Left lung (tissue), 10 donors: ENCODE measurements around the gene CTNNA3. TPM values are rescaled to one million over a fixed set of nuclear protein-coding genes. Genes with fewer than 3 reads are reported as not detected.

Experiments
- ATAC-seq: fragments of 200-7000 bp; cut with Tn5 transposase; one replicate; pipeline ENCODE4 v1.9.1; 2020; ENCODE audit warnings: moderate library complexity
- DNase-seq, 4 donors: peaks; one replicate each; pipeline ENCODE4 v3.0.0-alpha.2; 2013 to 2020
- H3K27ac ChIP-seq, 2 donors: fragments of 200-600 bp; sonication (generic) in 1 of 2; one replicate each; pipeline versions ENCODE4 v1.5.0 to v1.8.0; 2020 to 2021
- H3K27me3 ChIP-seq, 2 donors: fragments of 200-600 bp; sonication (generic) in 1 of 2; one replicate each; pipeline versions ENCODE4 v1.5.0 to v1.8.0; 2020 to 2021
- H3K36me3 ChIP-seq, 2 donors: fragments of 200-600 bp; sonication (generic) in 1 of 2; one replicate each; pipeline versions ENCODE4 v1.5.0 to v1.8.0; 2020 to 2021
- H3K4me1 ChIP-seq, 2 donors: fragments of 200-600 bp; one replicate each; pipeline ENCODE4 v1.8.0; 2021
- H3K4me3 ChIP-seq, 2 donors: fragments of 200-600 bp; sonication (generic) in 1 of 2; one replicate each; pipeline versions ENCODE4 v1.5.0 to v1.8.0; 2020 to 2021; ENCODE audit warnings: mild to moderate bottlenecking in 1 of 2
- H3K9me3 ChIP-seq, 2 donors: fragments of 200-600 bp; sonication (generic) in 1 of 2; one replicate each; pipeline versions ENCODE4 v1.5.0 to v1.8.0; 2020 to 2021
- CTCF ChIP-seq, 2 donors: fragments of 200-600 bp; sonication (generic) in 1 of 2; IDR thresholded peaks; one replicate each; pipeline versions ENCODE4 v1.5.0 to v1.8.0; 2021; ENCODE audit warnings: antibody characterized with exemption in 2 of 2
- intact Hi-C, 2 donors: fragments of 100-400 bp; cut with DNase I; formaldehyde crosslinking; loops; one replicate each; pipeline versions ENCODE4 v1.11.2 to v1.14.2; 2022
- polyA plus RNA-seq, 6 donors: library from polyadenylated mRNA; unstranded; fragments of 120-200 nt; gene quantifications; one replicate each; pipeline ENCODE4 v1.2.1, GENCODE V29; 2013; ENCODE audit not compliant: insufficient read length in 6 of 6
- total RNA-seq, 2 donors: library from RNA; stranded (reverse); fragmentation: NEBNext Ultra II Directional; extraction: Animal tissue kit (Norgen Biotek cat#: 25700); gene quantifications; one replicate each; pipeline ENCODE4 v1.2.1, GENCODE V29; 2021
- donor health status: DM: no; HTN: yes; CAD: no.
- donor health status: DM: no; HTN: no; CAD: no.

The CTNNA3 gene
- total and polyA plus RNA-seq, 8 donors = 1.1 to 8.2 (median 6.6) TPM; not detected in 1

- H3K9me3 ChIP-seq = no peaks in the 10 kb centered on the region
- H3K4me1 ChIP-seq = no peaks in the 10 kb centered on the region
- no peak for TF ChIP-seq CTCF (IDR thresholded peaks at IDR 0.05)
- no peak overlapping the region for H3K27ac ChIP-seq
- H3K27me3 ChIP-seq = no peaks in the 10 kb centered on the region
- intact Hi-C loops = no loop called here
- no peaks in the 10 kb centered on the region for H3K36me3 ChIP-seq
- ATAC-seq (no peak), DNase-seq (no peak)
- no peak overlapping the region for H3K4me3 ChIP-seq
These were observed 1068.8 kb downstream of the CTNNA3 start for GRCh38 chr10:66627156-66627555.

- no peaks in the 10 kb centered on the region for H3K27me3 ChIP-seq
- no peak overlapping the region for H3K4me3 ChIP-seq
- TF ChIP-seq CTCF (IDR thresholded peaks at IDR 0.05) = no peak
- DNase-seq (no peak), ATAC-seq (no peak)
- no peaks in the 10 kb centered on the region for H3K36me3 ChIP-seq
- intact Hi-C loops = no loop called here
- no peaks in the 10 kb centered on the region for H3K9me3 ChIP-seq
- H3K4me1 ChIP-seq = no peaks in the 10 kb centered on the region
- H3K27ac ChIP-seq = no peak overlapping the region
These were observed 1070.0 kb downstream of the CTNNA3 start for GRCh38 chr10:66625709-66626590.

- no peaks in the 10 kb centered on the region for H3K4me1 ChIP-seq
- no peak overlapping the region for H3K4me3 ChIP-seq
- no peaks in the 10 kb centered on the region for H3K27me3 ChIP-seq
- H3K27ac ChIP-seq = no peak overlapping the region
- no peaks in the 10 kb centered on the region for H3K36me3 ChIP-seq
- TF ChIP-seq CTCF (IDR thresholded peaks at IDR 0.05) = no peak
- DNase-seq (no peak), ATAC-seq (no peak)
- intact Hi-C loops = no loop called here
- H3K9me3 ChIP-seq = no peaks in the 10 kb centered on the region
These were observed 1073.9 kb downstream of the CTNNA3 start for GRCh38 chr10:66622050-66622449.

- Histone ChIP-seq H3K4me3 (no peak overlapping the region), H3K36me3 (no peaks in the 10 kb centered on the region), H3K27me3 (no peaks in the 10 kb centered on the region), H3K9me3 (peaks cover 0 to 37% of the 10 kb centered on the region in 2 donors), H3K27ac (no peak overlapping the region), H3K4me1 (no peaks in the 10 kb centered on the region)
- ATAC-seq = no peak
- intact Hi-C loops = no loop called here
- DNase-seq = peak in 1 of 4 donors; percentile 51
- TF ChIP-seq CTCF (IDR thresholded peaks at IDR 0.05) = no peak
These were observed 1091.8 kb downstream of the CTNNA3 start for GRCh38 chr10:66604195-66604594.

GRCh38 chr10:66591865-66592264 is 1104.1 kb downstream of the CTNNA3 start:
- no peak overlapping the region for H3K4me3 ChIP-seq
- no peak for ATAC-seq
- H3K9me3 ChIP-seq = peaks cover 0 to 13% of the 10 kb centered on the region in 2 donors
- DNase-seq = no peak
- intact Hi-C loops = no loop called here
- TF ChIP-seq CTCF (IDR thresholded peaks at IDR 0.05) = no peak
- H3K27me3 ChIP-seq = no peaks in the 10 kb centered on the region
- H3K36me3 ChIP-seq = no peaks in the 10 kb centered on the region
- no peak overlapping the region for H3K27ac ChIP-seq
- no peaks in the 10 kb centered on the region for H3K4me1 ChIP-seq
